GM12873 (cell line): Measurements from ENCODE around the gene NDRG4.

ENCODE experiments used
- CTCF ChIP-seq: IDR thresholded peaks from 2 replicates; pipeline ENCODE4 v1.5.1; 2012; ENCODE audit warnings: low read depth, mild to moderate bottlenecking, moderate library complexity, low read length, control low read depth; ENCODE audit not compliant: insufficient read depth; ENCODE audit errors: missing control alignments

Gene NDRG4

GRCh38 chr16:58499615-58500351 is at the start of gene NDRG4:
NDRG4 (plus strand) TSS chr16:58500143; CDS start chr16:58500249, 106 bp downstream.
- no peak for TF ChIP-seq CTCF

- TF ChIP-seq CTCF = no peak
These were observed 49.4 kb upstream of the NDRG4 start for GRCh38 chr16:58450590-58450989.

- no peak for TF ChIP-seq CTCF
These were observed 48.7 kb upstream of the NDRG4 start for GRCh38 chr16:58451265-58451689.

GRCh38 chr16:58451945-58452401 is 48.0 kb upstream of the NDRG4 start:
- no peak for TF ChIP-seq CTCF

GRCh38 chr16:58452640-58453039 is 47.3 kb upstream of the NDRG4 start:
- TF ChIP-seq CTCF = no peak

GRCh38 chr16:58454178-58454577 is 45.8 kb upstream of the NDRG4 start:
- no peak for TF ChIP-seq CTCF

GRCh38 chr16:58454856-58455255 is 45.1 kb upstream of the NDRG4 start:
- no peak for TF ChIP-seq CTCF
